Stimulated activated CD8-positive, alpha-beta memory T cell treated with anti-CD3 and anti-CD28 coated beads, Interleukin-15, amount 100 ng/mL, for 24 hours (primary cell): Measurements from ENCODE around the gene MOXD1.
"Not testable (repeated sequence)": the region's sequence is repeated elsewhere in the genome, so short reads cannot be mapped to it uniquely, and the experiment has no call there.

ENCODE experiments used
- DNase-seq: peaks from one replicate; pipeline ENCODE4 v3.0.0-alpha.2; 2020; ENCODE audit warnings: low read depth

The MOXD1 gene

DNA sequence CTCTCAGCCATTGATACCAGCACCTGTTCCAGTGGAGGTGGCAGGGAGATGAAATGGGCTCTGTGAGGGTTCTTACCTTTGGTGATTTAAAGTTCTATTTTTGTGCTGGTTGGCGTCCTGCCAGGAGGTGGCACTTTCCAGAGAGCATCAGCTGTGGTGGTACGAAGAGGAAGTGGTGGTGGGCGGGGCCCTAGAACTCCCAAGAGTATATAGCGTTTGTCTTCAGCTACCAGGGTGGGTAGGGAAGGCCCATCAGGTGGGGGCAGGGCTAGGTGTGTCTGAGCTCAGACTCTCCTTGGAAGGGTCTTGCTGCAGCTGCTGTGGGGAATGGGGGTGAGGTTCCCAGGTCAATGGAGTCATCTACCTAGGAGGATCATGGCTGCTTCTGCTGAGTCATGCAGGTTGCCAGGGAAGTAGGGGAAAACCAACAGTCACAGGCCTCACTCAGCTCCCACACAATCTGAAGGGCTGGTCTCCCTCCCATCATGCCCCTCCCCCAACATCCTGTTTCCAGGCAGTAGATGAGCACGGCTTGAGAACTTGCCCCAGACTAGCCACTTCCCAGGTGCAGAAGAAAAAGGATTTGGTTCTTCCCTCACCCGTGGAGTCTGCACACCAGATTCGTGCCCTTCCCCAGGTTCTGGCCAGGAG lies 46.6 kb downstream of the MOXD1 start:
- no peak for DNase-seq

DNA sequence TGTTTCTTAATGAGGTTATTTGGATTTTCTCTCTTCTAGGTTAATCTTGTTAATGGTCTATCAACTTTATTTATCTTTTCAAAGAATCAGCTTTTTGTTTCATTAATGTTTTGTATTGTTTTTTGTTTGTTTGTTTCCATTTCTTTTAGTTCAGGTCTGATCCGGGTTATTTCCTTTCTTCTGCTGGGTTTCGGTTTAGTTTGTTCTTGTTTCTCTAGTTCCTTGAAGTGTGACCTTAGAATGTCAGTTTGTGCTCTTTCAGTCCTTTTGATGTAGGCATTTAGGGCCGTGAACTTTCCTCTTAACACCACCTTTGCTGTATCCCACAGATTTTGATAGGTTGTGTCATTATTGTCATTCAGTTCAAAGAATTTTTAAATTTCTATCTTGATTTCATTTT lies 49.3 kb downstream of the MOXD1 start:
- DNase-seq = not testable (repeated sequence)

DNA sequence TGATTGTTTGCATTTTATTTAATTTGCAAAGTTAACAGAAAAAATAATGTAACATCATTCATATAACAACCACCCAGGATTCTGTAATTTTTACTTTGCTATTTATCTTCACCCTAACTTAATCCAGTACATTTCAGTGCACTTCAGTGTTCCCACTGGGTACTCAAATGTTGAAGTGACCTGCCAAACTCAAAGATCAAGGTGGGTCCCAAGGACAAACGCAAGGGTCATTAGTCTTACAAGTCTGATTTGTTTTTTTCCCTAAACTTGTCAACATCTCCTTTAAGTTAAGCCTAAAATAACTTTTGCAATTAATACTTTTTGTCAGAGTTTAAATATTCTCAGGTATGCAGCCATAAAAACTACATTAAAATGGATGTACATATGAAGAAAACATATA lies 53.0 kb downstream of the MOXD1 start:
- no peak for DNase-seq

DNA sequence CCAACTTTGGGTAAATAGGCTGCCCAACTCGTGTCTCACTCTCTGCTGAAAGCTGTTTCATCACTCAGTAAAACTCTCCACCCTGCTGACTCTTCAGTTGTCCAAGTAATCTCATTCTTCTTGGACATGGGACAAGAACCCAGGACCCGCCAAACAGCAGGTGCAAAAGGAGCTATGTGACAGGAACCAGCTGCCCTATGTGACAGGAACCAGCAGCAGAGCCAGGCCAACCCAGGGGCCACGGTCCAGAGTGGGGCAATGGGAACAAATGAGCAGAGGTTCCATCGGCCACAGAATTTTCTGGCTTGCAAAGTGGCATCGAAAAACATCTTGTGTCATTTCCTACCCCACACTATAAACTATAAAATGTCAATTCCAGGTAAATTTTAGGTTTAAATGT lies 56.5 kb downstream of the MOXD1 start:
- no peak for DNase-seq

DNA sequence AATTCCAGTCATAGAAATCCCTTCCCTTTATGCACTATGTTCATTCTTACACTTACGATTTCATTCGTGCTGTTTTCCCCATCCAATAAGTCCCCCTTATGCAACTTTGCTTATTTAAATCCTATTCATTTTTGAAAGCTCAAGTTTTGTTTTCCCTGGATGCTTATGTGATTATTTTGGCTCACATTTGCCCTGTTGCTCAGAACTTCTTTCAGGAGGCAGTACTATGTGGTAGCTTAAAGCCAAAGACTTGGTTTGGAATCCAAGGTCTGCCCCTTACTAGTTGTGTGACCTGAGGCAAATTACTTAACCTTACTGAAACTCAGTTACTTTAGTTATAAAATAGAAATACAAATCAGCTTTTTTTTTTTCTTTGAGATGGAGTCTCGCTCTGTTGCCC lies 59.6 kb downstream of the MOXD1 start:
- no peak for DNase-seq

DNA sequence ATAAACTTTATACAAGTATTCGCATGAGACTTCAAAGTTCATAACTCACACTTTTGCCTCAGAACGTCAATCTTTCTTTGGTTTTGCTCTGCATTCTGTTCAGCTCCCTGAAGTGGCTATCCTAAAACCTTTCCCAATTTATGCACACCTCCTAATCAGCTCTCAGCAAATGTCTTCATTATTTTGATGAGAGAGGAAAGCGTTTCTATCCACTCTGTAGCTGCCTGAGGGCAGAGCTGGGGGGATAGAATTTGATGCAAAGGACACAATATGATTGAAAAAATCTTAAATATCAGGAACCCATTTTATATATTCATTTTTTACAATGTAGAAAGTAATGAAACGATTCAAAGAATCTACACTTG lies 66.8 kb downstream of the MOXD1 start:
- no peak for DNase-seq

DNA sequence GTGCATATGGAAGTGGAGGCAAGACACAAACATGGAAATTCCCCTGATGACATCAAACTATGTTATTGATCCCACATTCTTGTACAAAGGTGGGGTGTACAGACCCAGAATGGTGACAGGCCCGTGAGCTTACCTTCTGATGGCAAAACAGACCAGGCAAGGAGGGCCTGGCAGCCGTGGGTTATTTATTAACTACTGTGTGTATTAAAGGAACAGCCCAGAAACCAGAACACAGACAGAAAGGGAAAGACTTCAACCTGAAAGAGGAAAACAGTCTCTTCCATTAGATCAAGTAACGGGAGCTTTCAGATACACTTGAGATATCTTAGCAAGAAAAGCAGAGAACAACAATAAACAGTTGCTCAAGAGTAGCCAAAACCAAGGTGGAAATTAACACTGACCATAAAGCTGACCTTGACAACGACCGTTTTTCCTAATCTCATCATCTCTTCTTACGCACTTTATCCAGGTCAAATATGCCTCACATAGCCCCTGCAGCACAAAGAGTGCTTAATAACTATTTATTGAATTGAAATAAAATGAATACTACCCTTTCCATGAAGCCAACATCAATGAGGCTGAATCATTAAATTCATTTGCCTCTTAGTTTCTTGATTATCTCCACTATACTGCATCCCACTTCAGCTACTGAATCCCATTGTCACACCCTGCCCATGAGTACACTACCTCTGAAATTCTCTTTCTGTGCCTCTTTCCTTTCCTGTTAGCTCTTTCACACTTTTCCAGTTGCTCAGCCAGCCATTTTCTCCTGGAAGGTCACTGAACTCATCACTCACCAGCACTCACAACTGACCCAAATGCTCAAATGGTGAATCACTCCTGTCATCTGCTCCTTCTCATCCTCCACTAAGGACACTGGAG lies 67.4 kb downstream of the MOXD1 start:
- DNase-seq = no peak

DNA sequence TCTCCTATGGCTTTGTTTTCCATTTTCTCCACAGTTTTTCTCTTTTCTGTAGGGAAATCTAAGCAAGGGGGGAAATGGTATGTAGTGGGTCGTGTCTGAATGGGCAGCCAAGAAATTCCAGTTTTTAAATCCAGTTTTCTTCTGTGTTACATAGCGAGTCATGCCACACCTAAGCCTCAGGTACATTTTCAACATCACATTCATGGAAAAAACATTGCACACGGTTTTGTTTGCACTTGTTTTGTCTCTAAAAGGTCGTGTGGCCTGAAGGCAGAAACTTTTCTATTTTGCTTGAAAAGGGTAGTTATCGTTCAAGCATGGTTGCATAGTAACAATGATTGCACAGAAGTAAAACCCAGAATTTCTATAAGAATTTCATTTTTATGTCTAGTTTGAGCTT lies 70.5 kb downstream of the MOXD1 start:
- DNase-seq = no peak

DNA sequence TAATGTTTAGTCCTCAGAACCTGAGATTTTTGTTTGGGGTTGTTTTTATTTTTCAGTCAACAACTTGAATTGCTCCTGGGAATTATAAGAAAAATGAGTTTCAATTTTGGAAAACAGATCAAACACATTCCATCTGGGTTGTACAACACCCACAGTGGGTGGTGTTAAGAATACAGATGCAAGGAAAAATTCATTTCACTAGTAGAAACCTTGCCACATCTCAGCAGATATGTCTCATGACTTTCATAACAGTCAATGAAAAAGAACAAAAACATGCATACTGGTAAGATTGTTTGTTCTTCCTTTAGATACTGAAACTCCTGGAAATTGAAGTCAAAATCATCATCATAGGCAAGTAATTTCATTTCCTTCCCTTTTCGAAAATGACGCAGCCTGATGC lies 78.9 kb downstream of the MOXD1 start:
- no peak for DNase-seq

DNA sequence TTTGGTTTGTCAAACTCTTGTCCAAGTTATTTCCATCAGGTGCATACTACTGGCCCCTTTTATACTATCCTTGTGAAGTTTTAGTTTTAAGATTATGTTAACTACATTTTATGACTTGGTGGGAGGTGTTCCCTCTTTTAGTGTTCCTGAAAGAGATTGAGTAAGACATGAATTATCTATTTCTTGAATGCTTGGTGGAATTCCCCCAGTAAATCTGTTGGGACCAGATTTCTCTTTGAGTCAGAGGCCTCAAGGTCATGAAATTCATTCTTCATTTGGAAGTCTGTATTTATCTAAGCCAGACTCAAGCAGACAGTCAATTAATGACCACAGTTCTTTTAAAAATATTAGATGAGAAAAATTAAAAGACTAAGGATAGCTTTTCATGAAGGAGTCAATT lies 81.3 kb downstream of the MOXD1 start:
- no peak for DNase-seq

DNA sequence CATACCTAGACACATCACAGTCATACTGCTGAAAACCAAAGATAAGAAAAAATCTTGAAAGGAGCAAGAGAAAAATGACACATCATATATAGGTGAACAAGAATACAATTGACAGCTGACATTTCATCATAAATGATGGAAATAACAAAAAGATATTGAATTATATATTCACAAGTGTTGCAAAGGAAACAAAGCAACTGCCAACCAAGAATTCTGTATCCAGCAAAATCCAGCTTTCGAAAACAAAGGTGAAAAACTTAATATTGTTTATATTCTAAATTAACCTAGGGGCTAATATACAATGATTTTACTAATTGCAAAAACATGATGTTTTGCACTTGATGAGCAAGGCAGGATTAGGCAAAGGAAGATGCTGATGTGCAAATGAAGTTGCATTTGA lies 84.3 kb downstream of the MOXD1 start:
- DNase-seq = no peak

DNA sequence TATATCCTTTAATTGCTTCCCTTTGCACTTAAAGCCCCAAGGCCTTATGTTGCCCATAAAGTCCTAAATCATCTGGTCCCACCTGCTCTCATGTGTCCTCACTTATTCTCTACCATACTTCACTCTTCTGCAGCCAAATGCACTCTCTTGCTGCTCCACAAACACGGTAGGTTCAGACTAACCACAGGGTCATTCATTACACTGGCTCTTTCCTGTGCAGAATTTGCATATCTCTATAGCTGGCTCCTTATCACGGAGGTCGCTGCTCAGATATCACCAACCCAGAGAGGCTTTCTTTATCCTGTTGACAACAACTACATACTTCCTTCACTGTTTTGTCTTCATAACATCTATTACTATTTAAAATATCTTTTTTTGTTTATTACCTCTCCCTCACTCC lies 86.8 kb downstream of the MOXD1 start:
- DNase-seq = no peak

DNA sequence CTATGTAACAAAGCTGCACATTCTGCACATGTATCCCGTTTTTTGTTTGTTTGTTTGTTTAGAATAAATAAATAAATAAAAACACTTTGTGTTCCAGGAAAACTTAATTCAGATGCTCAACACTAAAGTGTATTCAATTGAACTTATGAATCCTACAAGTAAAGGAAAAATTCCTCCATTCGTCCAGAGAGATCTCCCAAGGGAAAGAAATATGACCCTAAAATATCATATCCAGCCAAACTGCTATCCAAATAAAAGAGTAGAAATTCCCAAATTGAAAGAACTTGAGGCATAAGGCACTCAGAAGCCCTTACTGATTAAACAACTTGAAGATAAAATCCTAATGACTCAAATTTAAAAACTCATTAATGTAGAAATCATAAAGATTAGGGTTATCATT lies 90.4 kb downstream of the MOXD1 start:
- no peak for DNase-seq

DNA sequence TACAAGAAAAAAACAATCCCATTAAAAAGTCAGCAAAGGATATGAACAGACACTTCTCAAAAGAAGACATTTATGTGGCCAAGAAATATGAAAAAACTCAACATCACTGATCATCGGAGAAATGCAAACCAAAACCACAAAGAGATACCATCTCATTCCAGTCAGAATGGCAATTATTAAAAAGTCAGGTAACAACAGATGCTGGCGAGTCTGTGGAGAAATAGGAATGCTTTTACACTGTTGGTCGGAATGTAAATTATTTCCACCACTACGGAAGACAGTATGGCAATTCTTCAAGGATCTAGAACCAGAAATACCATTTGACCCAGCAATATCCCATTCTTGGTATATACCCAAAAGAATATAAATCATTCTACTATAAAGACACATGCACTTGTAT lies 91.1 kb downstream of the MOXD1 start:
- DNase-seq = not testable (repeated sequence)

DNA sequence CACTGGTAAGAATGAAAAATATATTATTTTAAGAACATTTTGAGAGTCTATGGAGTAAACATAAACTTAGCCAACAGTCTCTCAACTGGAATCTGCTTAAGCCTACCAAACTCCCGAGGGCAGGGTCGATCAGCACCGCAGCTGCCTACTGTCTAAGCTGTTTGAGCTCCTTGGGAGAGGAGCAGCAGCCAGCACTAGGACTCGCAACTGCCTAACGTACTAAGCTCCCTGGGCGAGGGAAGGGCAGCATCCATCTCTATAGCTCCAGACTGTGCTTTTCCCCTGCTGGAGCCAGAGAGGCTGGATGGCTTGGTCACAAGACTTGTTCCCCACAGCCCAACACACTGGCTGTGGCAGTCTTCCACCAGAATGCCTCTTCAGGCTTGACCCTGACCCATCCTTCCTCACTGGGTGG lies 96.4 kb downstream of the MOXD1 start:
- no peak for DNase-seq

DNA sequence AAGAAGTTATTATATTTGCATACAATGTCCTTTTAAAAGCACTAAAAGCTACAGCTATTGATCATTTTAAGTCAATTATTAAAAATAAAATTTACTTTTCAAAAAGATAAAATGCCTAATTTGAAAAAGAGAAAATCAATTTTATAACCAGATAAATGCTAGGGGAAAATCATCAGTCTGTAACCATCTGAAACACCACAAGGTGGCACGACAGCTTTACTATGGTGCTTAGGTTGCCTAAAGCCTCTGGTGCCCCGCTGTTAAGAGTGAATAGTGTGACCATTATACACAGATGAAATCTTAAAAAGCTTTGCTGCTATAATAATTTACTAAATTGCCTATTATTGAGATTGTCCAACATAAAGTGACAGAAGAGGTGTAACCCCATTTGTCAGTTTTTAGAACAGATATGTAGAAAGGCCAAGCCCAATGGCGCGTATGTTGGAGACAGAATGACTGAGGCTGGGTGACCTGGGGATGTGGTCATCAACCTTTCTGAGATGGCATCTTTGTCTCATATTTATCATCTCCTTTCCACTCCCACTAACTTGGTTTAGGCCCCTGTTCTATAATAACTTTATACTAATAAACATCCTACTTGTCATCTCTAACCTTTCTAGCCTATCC lies 100.8 kb downstream of the MOXD1 start:
- DNase-seq = no peak

DNA sequence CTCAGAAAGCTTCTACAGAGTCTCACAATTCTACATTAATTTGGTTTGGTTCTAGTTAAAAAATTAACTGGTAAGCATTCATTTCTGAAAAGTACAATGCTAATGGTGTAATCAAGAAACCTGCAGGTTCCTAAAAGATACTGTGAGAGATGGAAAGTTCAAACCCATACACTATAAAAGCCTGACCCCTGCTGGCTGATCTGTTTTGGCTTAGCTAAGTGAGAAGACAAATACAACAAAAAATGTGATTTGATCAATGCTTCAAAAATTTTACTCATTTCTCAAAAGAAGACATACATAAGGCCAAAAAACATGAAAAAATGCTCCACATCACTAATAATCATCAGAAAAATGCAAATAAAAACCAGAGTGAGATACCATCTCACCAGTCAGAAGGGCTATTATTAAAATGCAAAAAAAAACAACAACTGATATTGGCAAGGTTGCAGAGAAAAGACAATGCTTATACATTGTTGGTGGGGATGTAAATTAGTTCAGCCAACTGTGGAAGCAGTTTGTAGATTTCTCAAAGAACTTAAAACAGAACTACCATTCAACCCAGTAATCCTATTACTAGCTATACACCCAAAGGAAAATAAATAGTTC lies 102.8 kb downstream of the MOXD1 start:
- DNase-seq = no peak

DNA sequence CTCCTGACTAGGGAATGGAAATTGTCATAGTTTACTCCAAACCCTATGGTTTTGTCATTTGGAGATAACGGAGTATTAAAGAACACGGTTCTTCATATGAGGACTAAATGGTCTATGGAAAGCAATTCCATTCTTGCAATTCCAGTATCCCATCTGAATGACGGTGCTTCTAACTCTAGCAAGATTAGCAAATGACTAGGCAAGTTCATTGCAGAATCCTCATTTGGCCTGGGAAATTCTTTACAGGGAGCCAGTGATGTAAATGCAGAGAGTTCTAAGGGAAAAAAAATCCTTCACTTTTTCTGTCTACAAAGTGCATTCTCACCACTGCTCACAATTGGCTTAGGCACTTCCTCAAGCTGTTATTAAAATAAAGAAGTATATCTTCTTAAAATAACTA lies 111.5 kb downstream of the MOXD1 start:
- DNase-seq = no peak

DNA sequence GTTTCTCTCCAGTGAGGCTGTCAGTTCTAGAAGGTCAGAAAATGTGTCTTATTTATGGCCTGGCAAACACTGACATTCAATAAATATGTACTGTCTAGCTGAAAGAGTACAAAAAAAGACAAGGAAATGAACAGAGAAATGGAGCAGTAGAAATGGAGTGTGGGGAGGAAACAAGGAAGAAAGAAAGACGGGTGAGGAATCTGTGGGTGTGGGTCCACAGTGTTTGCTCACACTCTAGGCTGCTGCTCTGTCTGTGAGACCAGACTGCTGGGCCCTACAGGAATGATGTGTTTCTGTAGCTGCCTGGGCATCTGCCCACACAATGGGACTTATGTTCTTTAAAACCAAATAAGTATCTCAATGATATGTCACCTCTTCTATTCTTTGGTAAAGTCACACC lies 114.2 kb downstream of the MOXD1 start:
- DNase-seq = no peak

DNA sequence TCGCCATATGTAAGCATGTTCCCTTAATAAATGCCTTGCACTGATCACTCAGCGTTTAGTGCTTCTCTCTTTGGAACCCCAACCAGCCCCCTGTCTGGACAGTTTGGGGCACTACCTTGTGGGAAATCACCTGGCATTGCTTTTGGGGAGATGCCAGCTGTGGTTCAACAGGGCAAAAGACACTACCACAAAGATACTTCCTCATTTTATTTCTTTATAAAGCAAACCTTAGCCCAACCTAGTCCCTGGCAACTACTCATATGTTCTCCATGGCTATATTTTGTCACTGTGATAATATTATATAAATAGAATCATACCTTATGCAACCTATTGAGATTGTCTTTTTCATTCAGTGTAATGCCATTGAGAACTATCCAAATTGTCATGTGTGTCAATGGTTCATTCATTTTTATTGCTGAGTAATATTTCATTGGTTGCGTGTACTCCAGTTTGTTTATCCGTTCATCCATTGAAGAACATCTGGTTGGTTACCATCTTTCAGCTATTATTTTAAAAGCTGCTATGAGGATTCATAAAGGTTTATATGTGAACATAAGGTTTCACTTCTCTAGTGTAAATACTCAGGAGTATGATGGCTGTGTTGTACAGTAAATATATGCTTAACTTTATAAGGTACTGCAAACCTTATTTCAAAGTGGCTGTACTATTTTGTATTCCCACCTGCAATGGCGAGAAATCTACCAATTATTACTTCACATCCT lies 114.8 kb downstream of the MOXD1 start:
- no peak for DNase-seq

DNA sequence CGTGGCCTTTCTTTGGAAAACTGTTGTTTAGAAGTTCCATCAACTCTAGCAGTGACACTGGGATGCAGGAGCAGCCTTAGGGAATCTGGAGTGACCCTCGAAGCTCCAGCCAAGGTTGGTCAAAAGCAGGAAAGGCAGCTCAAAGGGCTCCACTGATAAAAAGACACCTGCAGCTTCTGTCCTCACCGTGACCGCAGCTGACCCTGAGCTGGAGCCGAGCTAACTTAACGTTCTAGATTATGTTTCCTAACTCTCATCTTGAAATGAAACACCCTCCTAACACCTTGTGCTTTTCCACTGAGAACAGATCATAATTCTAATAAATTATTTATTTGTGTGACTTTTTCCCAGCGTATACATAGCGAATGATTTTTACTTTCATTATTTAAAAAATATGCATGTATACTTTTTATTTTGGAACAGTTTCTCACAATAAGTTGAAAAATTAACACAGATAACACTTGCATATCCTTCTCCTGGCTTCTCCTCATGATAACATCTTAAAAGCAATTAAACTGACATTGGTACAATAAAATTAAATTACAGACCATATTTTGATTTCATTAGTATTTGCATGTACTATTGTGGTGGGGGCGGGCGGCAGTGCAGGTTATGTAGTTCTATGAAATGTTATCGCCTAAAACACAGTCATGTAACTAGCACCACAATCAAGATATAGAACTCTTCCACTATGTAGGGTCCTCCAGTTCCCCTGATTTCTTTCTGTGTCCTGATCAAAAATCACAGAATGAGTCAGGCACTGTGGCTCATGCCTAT lies 116.1 kb downstream of the MOXD1 start:
- DNase-seq = no peak

DNA sequence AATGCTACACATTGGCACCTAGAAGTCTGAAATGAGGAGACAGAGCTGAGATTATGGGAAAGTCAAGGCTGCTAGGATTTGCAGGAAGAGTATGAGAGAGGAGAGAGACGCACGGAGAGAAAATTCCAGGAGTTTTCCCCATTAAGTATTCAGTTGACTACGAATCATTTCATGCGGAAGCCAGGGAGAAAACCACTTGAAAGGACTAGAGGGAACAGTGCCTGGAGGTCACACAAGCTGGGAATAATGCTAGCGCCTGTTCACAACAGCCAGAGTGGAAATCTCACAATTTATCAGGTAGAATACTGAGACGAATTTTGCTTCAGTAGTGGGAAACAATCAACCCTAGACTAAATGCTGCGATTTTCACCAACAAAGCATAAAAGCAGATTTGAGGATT lies 118.6 kb downstream of the MOXD1 start:
- DNase-seq = no peak
